ENCODE data around the gene PTPRCAP. TPM values are rescaled to one million over a fixed set of nuclear protein-coding genes. Genes with fewer than 3 reads are reported as not detected.

The PTPRCAP gene
- total and polyA plus RNA-seq, 9 of the 15 experiments (the other 6 are each of a cell fraction or from before 2014, with no cell fraction given) = 0.22 to 2.0 (median 1.1) TPM; not detected in 4

- TF ChIP-seq RBBP5 (IDR thresholded peaks at IDR 0.05; ENCODE audit: borderline replicate concordance, insufficient read depth, low read length, poor library complexity, severe bottlenecking) (peak; percentile 77), ZKSCAN3 (CRISPR knock-in tag; IDR thresholded peaks at IDR 0.05) (no peak), ZBTB17 (CRISPR knock-in tag; IDR thresholded peaks at IDR 0.05) (peak; percentile 65; the same call in 1 of the 2 replicates), E2F5 (CRISPR knock-in tag; IDR thresholded peaks at IDR 0.05) (no peak), HSF4 (CRISPR knock-in tag; IDR thresholded peaks at IDR 0.05; ENCODE audit: borderline replicate concordance) (no peak), CTCF (IDR thresholded peaks at IDR 0.05 in 2 of 3, conservative IDR thresholded peaks at IDR 0.05 in 1 of 3; ENCODE audit: insufficient read depth in 2 of 3, low read depth in 1 of 3, low read length in 3 of 3) (0 out of 6 replicates have a peak, but pooled peaks of 1 of the 3 experiments have one; percentile 4), PTRF (tag; IDR thresholded peaks at IDR 0.05) (no peak), ZNF354B (CRISPR knock-in tag; IDR thresholded peaks at IDR 0.05) (no peak), BRCA1 (IDR thresholded peaks at IDR 0.05) (no peak), BRCA1 (CRISPR knock-in tag; IDR thresholded peaks at IDR 0.05) (no peak), ZNF224 (CRISPR knock-in tag; IDR thresholded peaks at IDR 0.05) (no peak), PKNOX1 (IDR thresholded peaks at IDR 0.05) (no peak), CBX5 (IDR thresholded peaks at IDR 0.05; ENCODE audit: borderline replicate concordance, low read depth) (no peak), GMEB1 (CRISPR knock-in tag; IDR thresholded peaks at IDR 0.05) (peak; percentile 58), PPARD (CRISPR knock-in tag; IDR thresholded peaks at IDR 0.05) (no peak), KAT7 (CRISPR knock-in tag; IDR thresholded peaks at IDR 0.05; ENCODE audit: borderline replicate concordance) (no peak), ZNF282 (CRISPR knock-in tag; IDR thresholded peaks at IDR 0.05) (no peak), ZNF75A (CRISPR knock-in tag; IDR thresholded peaks at IDR 0.05) (no peak), CTCFL (IDR thresholded peaks at IDR 0.05; ENCODE audit: borderline replicate concordance, insufficient read depth, low read depth, low read length, poor library complexity, severe bottlenecking) (no peak), NR1H2 (CRISPR knock-in tag; IDR thresholded peaks at IDR 0.05) (no peak)
Measured at GRCh38 chr11:67420646-67421429, 16.6 kb downstream of the PTPRCAP start (continued).
